C4-2B (cell line): ENCODE results near the gene WNT10A.

Source experiments
- ZFX ChIP-seq: fragments of 450-650 bp; IDR thresholded peaks from 2 replicates; pipeline ENCODE4 v1.6.1; 2017
- TF ChIP-seq, protein P1 (sequence below): fragments of 450-650 bp; conservative IDR thresholded peaks from 2 replicates; pipeline ENCODE4 v1.5.1; 2017; ENCODE audit warnings: mild to moderate bottlenecking

DNA sequence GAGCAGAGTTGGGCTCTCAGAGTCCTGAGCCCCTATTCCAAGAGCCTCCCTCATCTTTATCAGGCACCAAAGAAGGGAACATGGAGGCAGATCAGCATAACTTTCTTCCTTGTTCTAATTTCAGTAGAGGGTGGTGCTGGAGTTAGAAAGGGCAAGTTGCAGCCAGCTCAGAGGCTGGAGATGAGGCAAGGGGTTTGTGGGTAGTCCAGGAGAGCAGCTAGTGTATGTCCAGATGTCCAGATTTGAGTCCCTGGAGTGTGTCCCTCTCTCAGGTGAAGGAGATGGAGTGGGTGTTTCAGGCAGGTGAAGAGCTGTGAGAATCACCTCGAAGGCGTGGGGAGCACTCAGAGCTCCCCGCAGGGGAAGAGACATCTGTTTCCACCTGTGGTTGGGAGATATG lies 48.6 kb upstream of the WNT10A start:
- TF ChIP-seq, protein P1, sequence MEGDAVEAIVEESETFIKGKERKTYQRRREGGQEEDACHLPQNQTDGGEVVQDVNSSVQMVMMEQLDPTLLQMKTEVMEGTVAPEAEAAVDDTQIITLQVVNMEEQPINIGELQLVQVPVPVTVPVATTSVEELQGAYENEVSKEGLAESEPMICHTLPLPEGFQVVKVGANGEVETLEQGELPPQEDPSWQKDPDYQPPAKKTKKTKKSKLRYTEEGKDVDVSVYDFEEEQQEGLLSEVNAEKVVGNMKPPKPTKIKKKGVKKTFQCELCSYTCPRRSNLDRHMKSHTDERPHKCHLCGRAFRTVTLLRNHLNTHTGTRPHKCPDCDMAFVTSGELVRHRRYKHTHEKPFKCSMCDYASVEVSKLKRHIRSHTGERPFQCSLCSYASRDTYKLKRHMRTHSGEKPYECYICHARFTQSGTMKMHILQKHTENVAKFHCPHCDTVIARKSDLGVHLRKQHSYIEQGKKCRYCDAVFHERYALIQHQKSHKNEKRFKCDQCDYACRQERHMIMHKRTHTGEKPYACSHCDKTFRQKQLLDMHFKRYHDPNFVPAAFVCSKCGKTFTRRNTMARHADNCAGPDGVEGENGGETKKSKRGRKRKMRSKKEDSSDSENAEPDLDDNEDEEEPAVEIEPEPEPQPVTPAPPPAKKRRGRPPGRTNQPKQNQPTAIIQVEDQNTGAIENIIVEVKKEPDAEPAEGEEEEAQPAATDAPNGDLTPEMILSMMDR, result no peak
- TF ChIP-seq ZFX, result no peak
